IMR-90 (cell line): ENCODE data around the gene FADS2. TPM values are rescaled to one million over a fixed set of nuclear protein-coding genes. Genes with fewer than 3 reads are reported as not detected.

Experiments used
- ATAC-seq: fragments of 200-7000 bp; cut with Tn5 transposase; 2 replicates; pipeline ENCODE4 v1.9.1; 2020; ENCODE audit warnings: low read depth, mild to moderate bottlenecking, moderate library complexity
- BruUV-seq: library from RNA; stranded (reverse); fragments of 400-500 nt; replicated peaks from 2 replicates; lab custom pipeline; 2021; lab: Mats Ljungman, UMichigan
- CTCF ChIA-PET: fragments of 300-600 bp; formaldehyde crosslinking; extraction: SDS; loops from one replicate; lab custom pipeline; 2021; ENCODE audit warnings: antibody characterized with exemption; lab: Yijun Ruan, JAX
- POLR2A ChIA-PET: fragments of 300-600 bp; sonication (Branson Sonifier 250); formaldehyde crosslinking; loops from one replicate; lab custom pipeline; 2022; ENCODE audit warnings: antibody characterized with exemption; ENCODE audit not compliant: unreplicated experiment; lab: Charles Lee
- DNase-seq: peaks from one replicate; pipeline ENCODE4 v3.0.0; 2013
- H2AFZ ChIP-seq: replicated peaks from 2 replicates; pipeline ENCODE3; 2013; ENCODE audit warnings: low read length, mild to moderate bottlenecking; ENCODE audit not compliant: poor library complexity
- H2AK5ac ChIP-seq: 2 replicates; pipeline ENCODE4 v1.6.1; 2013; ENCODE audit warnings: low read depth, low read length, inconsistent platforms
- H2AK9ac ChIP-seq: replicated peaks from 2 replicates; pipeline ENCODE3; 2013; ENCODE audit warnings: mild to moderate bottlenecking, low read depth, low read length, moderate library complexity; ENCODE audit not compliant: poor library complexity
- H2BK120ac ChIP-seq: 2 replicates; pipeline ENCODE4 v1.6.1; 2013; ENCODE audit warnings: low read depth, low read length, inconsistent platforms
- H2BK15ac ChIP-seq: 3 replicates; pipeline ENCODE4 v1.6.1; 2013; ENCODE audit warnings: low read depth, low read length, inconsistent platforms
- H2BK20ac ChIP-seq: 2 replicates; pipeline ENCODE4 v1.6.1; 2013; ENCODE audit warnings: low read depth, mild to moderate bottlenecking, inconsistent platforms, low read length, moderate library complexity
- H2BK5ac ChIP-seq: 2 replicates; pipeline ENCODE4 v1.6.1; 2013; ENCODE audit warnings: mild to moderate bottlenecking, low read depth, low read length, inconsistent platforms; ENCODE audit not compliant: poor library complexity, severe bottlenecking
- H3K14ac ChIP-seq: replicated peaks from 2 replicates; pipeline ENCODE4 v1.6.1; 2013; ENCODE audit warnings: low read depth, low read length, inconsistent platforms
- H3K18ac ChIP-seq: 2 replicates; pipeline ENCODE4 v1.6.1; 2013; ENCODE audit warnings: low read depth, low read length, control low read depth
- H3K23ac ChIP-seq: 2 replicates; pipeline ENCODE4 v1.6.1; 2013; ENCODE audit warnings: low read depth, low read length, inconsistent platforms
- H3K27ac ChIP-seq: 2 replicates; pipeline ENCODE4 v1.5.1; 2013; ENCODE audit warnings: mild to moderate bottlenecking, control low read depth, low read length; ENCODE audit not compliant: insufficient read depth
- H3K27me3 ChIP-seq: 2 replicates; pipeline ENCODE4 v1.6.1; 2013; ENCODE audit warnings: low read length; ENCODE audit not compliant: control insufficient read depth, insufficient read depth
- H3K36me3 ChIP-seq: 2 replicates; pipeline ENCODE4 v1.6.1; 2013; ENCODE audit warnings: low read length, mixed read lengths; ENCODE audit not compliant: control insufficient read depth, insufficient read depth
- H3K4ac ChIP-seq: 2 replicates; pipeline ENCODE4 v1.6.1; 2013; ENCODE audit warnings: low read depth, low read length, inconsistent platforms
- H3K4me1 ChIP-seq: 2 replicates; pipeline ENCODE4 v1.6.1; 2013; ENCODE audit warnings: low read length, mixed read lengths; ENCODE audit not compliant: control insufficient read depth, insufficient read depth
- H3K4me2 ChIP-seq: 2 replicates; pipeline ENCODE4 v1.6.1; 2013; ENCODE audit warnings: low read depth, mild to moderate bottlenecking, control low read depth, low read length, moderate library complexity
- H3K4me3 ChIP-seq: 2 replicates; pipeline ENCODE4 v1.5.1; 2013; ENCODE audit warnings: low read depth, mild to moderate bottlenecking, control low read depth, low read length, moderate library complexity; ENCODE audit not compliant: insufficient read depth
- H3K56ac ChIP-seq: 2 replicates; pipeline ENCODE4 v1.6.1; 2013; ENCODE audit warnings: low read length, inconsistent platforms; ENCODE audit not compliant: insufficient read depth; ENCODE audit errors: extremely low read depth
- H3K79me1 ChIP-seq, 2 experiments: 2 replicates each; pipeline ENCODE4 v1.6.1; 2013; ENCODE audit warnings: low read length in 2 of 2, inconsistent platforms in 1 of 2, low read depth in 1 of 2
- H3K9ac ChIP-seq: 2 replicates; pipeline ENCODE4 v1.6.1; 2013; ENCODE audit warnings: low read depth, low read length, control low read depth
- H3K9me1 ChIP-seq: 2 replicates; pipeline ENCODE4 v1.6.1; 2013; ENCODE audit warnings: low read length, inconsistent platforms; ENCODE audit not compliant: insufficient read depth
- H3K9me3 ChIP-seq: 2 replicates; pipeline ENCODE4 v1.6.1; 2013; ENCODE audit warnings: low read length; ENCODE audit not compliant: control insufficient read depth, insufficient read depth
- H4K20me1 ChIP-seq: 2 replicates; pipeline ENCODE4 v1.6.1; 2013; ENCODE audit warnings: low read length, inconsistent platforms; ENCODE audit not compliant: insufficient read depth
- H4K5ac ChIP-seq: 2 replicates; pipeline ENCODE4 v1.6.1; 2013; ENCODE audit warnings: mild to moderate bottlenecking, low read depth, low read length, control low read depth
- H4K8ac ChIP-seq, 2 experiments: 2 replicates each; pipeline ENCODE4 v1.6.1; 2013; ENCODE audit warnings: low read depth in 2 of 2, low read length in 2 of 2, control low read depth in 1 of 2, inconsistent platforms in 1 of 2
- H4K91ac ChIP-seq: 2 replicates; pipeline ENCODE4 v1.6.1; 2013; ENCODE audit warnings: low read depth, low read length, inconsistent platforms; ENCODE audit not compliant: insufficient read depth
- BHLHE40 ChIP-seq: fragments of 150-350 bp; IDR thresholded peaks from 2 replicates; pipeline ENCODE4 v1.6.1; 2016; ENCODE audit warnings: mild to moderate bottlenecking, low read depth, low read length
- CEBPB ChIP-seq: IDR thresholded peaks from 2 replicates; pipeline ENCODE4 v1.6.1; 2012; ENCODE audit warnings: low read depth, low read length, improper control_type of control experiment
- CHD1 ChIP-seq: IDR thresholded peaks from 2 replicates; pipeline ENCODE4 v1.6.1; 2012; ENCODE audit warnings: low read depth, low read length, improper control_type of control experiment
- CTCF ChIP-seq: conservative IDR thresholded peaks from 2 replicates; pipeline ENCODE4 v1.5.1; 2012; ENCODE audit warnings: mild to moderate bottlenecking, low read depth, low read length, improper control_type of control experiment
- ELK1 ChIP-seq: fragments of 150-350 bp; IDR thresholded peaks from 2 replicates; pipeline ENCODE4 v1.6.1; 2016; ENCODE audit warnings: low read depth, mild to moderate bottlenecking, low read length, moderate library complexity, borderline replicate concordance
- FOS ChIP-seq: fragments of 150-350 bp; IDR thresholded peaks from 2 replicates; pipeline ENCODE4 v1.6.1; 2016; ENCODE audit warnings: low read depth, low read length
- MAFK ChIP-seq: IDR thresholded peaks from 2 replicates; pipeline ENCODE4 v1.6.1; 2012; ENCODE audit warnings: low read depth, low read length, improper control_type of control experiment
- MAZ ChIP-seq: IDR thresholded peaks from 2 replicates; pipeline ENCODE4 v1.6.1; 2012; ENCODE audit warnings: low read depth, mild to moderate bottlenecking, low read length, improper control_type of control experiment, moderate library complexity, borderline replicate concordance
- MXI1 ChIP-seq: IDR thresholded peaks from 2 replicates; pipeline ENCODE4 v1.6.1; 2012; ENCODE audit warnings: low read depth, mild to moderate bottlenecking, low read length, moderate library complexity, borderline replicate concordance
- NFE2L2 ChIP-seq: fragments of 150-350 bp; IDR thresholded peaks from 2 replicates; pipeline ENCODE4 v1.6.1; 2016; ENCODE audit warnings: low read depth, mild to moderate bottlenecking, low read length
- POLR2A ChIP-seq: IDR thresholded peaks from 2 replicates; pipeline ENCODE4 v1.6.1; 2012; ENCODE audit warnings: mild to moderate bottlenecking, low read depth, low read length
- RAD21 ChIP-seq: IDR thresholded peaks from 2 replicates; pipeline ENCODE4 v1.6.1; 2012; ENCODE audit warnings: low read length, improper control_type of control experiment
- RCOR1 ChIP-seq: IDR thresholded peaks from 2 replicates; pipeline ENCODE4 v1.6.1; 2012; ENCODE audit warnings: mild to moderate bottlenecking, low read length, improper control_type of control experiment; ENCODE audit not compliant: insufficient replicate concordance
- RFX5 ChIP-seq: IDR thresholded peaks from 2 replicates; pipeline ENCODE4 v1.8.0; 2012; ENCODE audit warnings: low read depth, mild to moderate bottlenecking, low read length, moderate library complexity
- SMC3 ChIP-seq: fragments of 150-350 bp; IDR thresholded peaks from 2 replicates; pipeline ENCODE4 v1.6.1; 2016; ENCODE audit warnings: low read depth, mild to moderate bottlenecking, antibody characterized with exemption, low read length, moderate library complexity
- USF2 ChIP-seq: fragments of 150-350 bp; IDR thresholded peaks from 2 replicates; pipeline ENCODE4 v1.6.1; 2017; ENCODE audit warnings: mild to moderate bottlenecking, antibody characterized with exemption, low read length, low read depth
- WGBS, 2 experiments: methylation state at CpG; one replicate each; pipeline versions ENCODE4 v1.1.5 to v1.1.7; 2013; ENCODE audit warnings: missing lambda C conversion rate in 2 of 2; ENCODE audit not compliant: insufficient read length in 1 of 2; ENCODE audit errors: extremely low coverage in 2 of 2; 5-methylcytosine and 5-hydroxymethylcytosine counted together
- dilution Hi-C: fragments of 300-500 bp; cut with HindIII; formaldehyde crosslinking; loops from one replicate; pipeline ENCODE4 v1.14.3; 2018; ENCODE audit warnings: low sequenced_read_pairs; ENCODE audit not compliant: unreplicated experiment
- in situ Hi-C: fragments of 300-500 bp; cut with MboI; formaldehyde crosslinking; loops from 3 replicates; pipeline ENCODE4 v1.14.3; 2019; ENCODE audit warnings: low sequenced_read_pairs, inconsistent platforms, mixed read lengths
- intact Hi-C: fragments of 100-400 bp; cut with micrococcal nuclease; formaldehyde crosslinking; loops from 2 replicates; pipeline ENCODE4 v1.10.0; 2022
- polyA plus RNA-seq, 3 experiments: library from polyadenylated mRNA; depleted of rRNA; stranded (reverse); fragments of >200 nt; gene quantifications; 2 replicates each; pipeline ENCODE4 v1.2.3, GENCODE V29; 2012; ENCODE audit warnings: low replicate concordance in 1 of 3
- total RNA-seq: library from RNA; depleted of rRNA; stranded (reverse); fragments of >200 nt; gene quantifications from 2 replicates; pipeline ENCODE4 v1.2.3, GENCODE V29; 2012

FADS2 gene
- total and polyA plus RNA-seq, 2 of the 4 experiments (the other 2 are of a cell fraction), result 33.3 to 88.4 TPM

- intact Hi-C loops, result no loop called here
- H4K91ac ChIP-seq, result no peak overlapping the region
- in situ Hi-C loops, result loop anchor here (5.0 kb wide), 2 partner anchors 52 to 212 kb away; no protein-coding TSS in a partner anchor
- H3K79me1 ChIP-seq, result peaks cover 2 to 8% of the 10 kb centered on the region in 2 experiments; a peak in 3 of 4 replicates
- BruUV-seq, result no TSS peak
- TF ChIP-seq BHLHE40, result no peak
- no peak for TF ChIP-seq RAD21
- TF ChIP-seq RFX5, result no peak
- TF ChIP-seq MXI1, result no peak
- TF ChIP-seq CHD1, result no peak
- TF ChIP-seq POLR2A, result no peak
- TF ChIP-seq CTCF, result no peak
- no peak for TF ChIP-seq USF2
- no peak for TF ChIP-seq CEBPB
- no peak for TF ChIP-seq MAZ
- TF ChIP-seq ELK1, result no peak
- TF ChIP-seq SMC3, result no peak
- no peak for TF ChIP-seq RCOR1
- no peak for TF ChIP-seq MAFK
- TF ChIP-seq NFE2L2, result no peak
- TF ChIP-seq FOS, result no peak
- no peak overlapping the region for H3K23ac ChIP-seq
- no peak overlapping the region for H2AK5ac ChIP-seq
- H4K8ac ChIP-seq, result no peak overlapping the region
- H3K4me2 ChIP-seq, result no peak overlapping the region
- CTCF ChIA-PET, result interaction anchor here (1.1 to 1.3 kb wide), 2 partner anchors 53 to 187 kb away, joined by 5 to 6 read pairs; no protein-coding TSS in a partner anchor
- POLR2A ChIA-PET, result no interaction called here
- no peak overlapping the region for H3K14ac ChIP-seq
- no peak overlapping the region for H3K27ac ChIP-seq
- H3K4ac ChIP-seq, result no peak overlapping the region
- H2BK20ac ChIP-seq, result no peak overlapping the region
- no peaks in the 10 kb centered on the region for H3K9me1 ChIP-seq
- H3K18ac ChIP-seq, result no peak overlapping the region
- peaks cover 1% of the 10 kb centered on the region; the same call in 1 of the 2 replicates for H4K20me1 ChIP-seq
- H2AFZ ChIP-seq, result no peak overlapping the region
- H4K5ac ChIP-seq, result no peak overlapping the region
- no peak overlapping the region for H3K9ac ChIP-seq
- H3K4me3 ChIP-seq, result no peak overlapping the region
- DNase-seq (no peak), ATAC-seq (no peak)
- no peak overlapping the region for H2AK9ac ChIP-seq
- no peak overlapping the region for H2BK15ac ChIP-seq
- no peak overlapping the region for H3K56ac ChIP-seq
- no peaks in the 10 kb centered on the region for H3K36me3 ChIP-seq
- no peak overlapping the region for H2BK120ac ChIP-seq
- no CpG with 5 or more reads among the region's 17 CpGs for WGBS, 2 experiments
- H3K9me3 ChIP-seq, result no peaks in the 10 kb centered on the region
- H3K4me1 ChIP-seq, result peaks cover 8% of the 10 kb centered on the region
- no peaks in the 10 kb centered on the region for H3K27me3 ChIP-seq
- dilution Hi-C loops, result no loop called here
- no peak overlapping the region for H2BK5ac ChIP-seq
These were observed 67.1 kb downstream of the FADS2 start for GRCh38 chr11:61895046-61895717.
